ENCODE measurements around the gene ATP9A. TPM values are rescaled to one million over a fixed set of nuclear protein-coding genes. Genes with fewer than 3 reads are reported as not detected.

The ATP9A gene, protein sequence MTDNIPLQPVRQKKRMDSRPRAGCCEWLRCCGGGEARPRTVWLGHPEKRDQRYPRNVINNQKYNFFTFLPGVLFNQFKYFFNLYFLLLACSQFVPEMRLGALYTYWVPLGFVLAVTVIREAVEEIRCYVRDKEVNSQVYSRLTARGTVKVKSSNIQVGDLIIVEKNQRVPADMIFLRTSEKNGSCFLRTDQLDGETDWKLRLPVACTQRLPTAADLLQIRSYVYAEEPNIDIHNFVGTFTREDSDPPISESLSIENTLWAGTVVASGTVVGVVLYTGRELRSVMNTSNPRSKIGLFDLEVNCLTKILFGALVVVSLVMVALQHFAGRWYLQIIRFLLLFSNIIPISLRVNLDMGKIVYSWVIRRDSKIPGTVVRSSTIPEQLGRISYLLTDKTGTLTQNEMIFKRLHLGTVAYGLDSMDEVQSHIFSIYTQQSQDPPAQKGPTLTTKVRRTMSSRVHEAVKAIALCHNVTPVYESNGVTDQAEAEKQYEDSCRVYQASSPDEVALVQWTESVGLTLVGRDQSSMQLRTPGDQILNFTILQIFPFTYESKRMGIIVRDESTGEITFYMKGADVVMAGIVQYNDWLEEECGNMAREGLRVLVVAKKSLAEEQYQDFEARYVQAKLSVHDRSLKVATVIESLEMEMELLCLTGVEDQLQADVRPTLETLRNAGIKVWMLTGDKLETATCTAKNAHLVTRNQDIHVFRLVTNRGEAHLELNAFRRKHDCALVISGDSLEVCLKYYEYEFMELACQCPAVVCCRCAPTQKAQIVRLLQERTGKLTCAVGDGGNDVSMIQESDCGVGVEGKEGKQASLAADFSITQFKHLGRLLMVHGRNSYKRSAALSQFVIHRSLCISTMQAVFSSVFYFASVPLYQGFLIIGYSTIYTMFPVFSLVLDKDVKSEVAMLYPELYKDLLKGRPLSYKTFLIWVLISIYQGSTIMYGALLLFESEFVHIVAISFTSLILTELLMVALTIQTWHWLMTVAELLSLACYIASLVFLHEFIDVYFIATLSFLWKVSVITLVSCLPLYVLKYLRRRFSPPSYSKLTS
- 38.3 and 64.9 TPM in 2 replicates for total RNA-seq

GRCh38 chr20:51767867-51768758 lies at the start of gene ATP9A:
ATP9A (minus strand) TSS chr20:51768390; CDS start chr20:51768369, 21 bp downstream.

GRCh38 chr20:51802170-51802751 lies 34.1 kb upstream of the ATP9A start, which contains the start of gene SALL4:
SALL4 (minus strand) TSS chr20:51802521; CDS start chr20:51802408, 113 bp downstream.

Other genes with a start within 250 kb of the ATP9A start
- gene NFATC2, start 225.7 kb downstream of the ATP9A start, total RNA-seq: under 0.01 and 0.09 TPM in 2 replicates
- under 0.01 and 0.09 TPM in 2 replicates for gene SALL4, start 34.1 kb upstream of the ATP9A start, total RNA-seq

Data from bronchial smooth muscle cell (primary cell).